Measurements from ENCODE around the gene QSOX1.

The QSOX1 gene

DNA sequence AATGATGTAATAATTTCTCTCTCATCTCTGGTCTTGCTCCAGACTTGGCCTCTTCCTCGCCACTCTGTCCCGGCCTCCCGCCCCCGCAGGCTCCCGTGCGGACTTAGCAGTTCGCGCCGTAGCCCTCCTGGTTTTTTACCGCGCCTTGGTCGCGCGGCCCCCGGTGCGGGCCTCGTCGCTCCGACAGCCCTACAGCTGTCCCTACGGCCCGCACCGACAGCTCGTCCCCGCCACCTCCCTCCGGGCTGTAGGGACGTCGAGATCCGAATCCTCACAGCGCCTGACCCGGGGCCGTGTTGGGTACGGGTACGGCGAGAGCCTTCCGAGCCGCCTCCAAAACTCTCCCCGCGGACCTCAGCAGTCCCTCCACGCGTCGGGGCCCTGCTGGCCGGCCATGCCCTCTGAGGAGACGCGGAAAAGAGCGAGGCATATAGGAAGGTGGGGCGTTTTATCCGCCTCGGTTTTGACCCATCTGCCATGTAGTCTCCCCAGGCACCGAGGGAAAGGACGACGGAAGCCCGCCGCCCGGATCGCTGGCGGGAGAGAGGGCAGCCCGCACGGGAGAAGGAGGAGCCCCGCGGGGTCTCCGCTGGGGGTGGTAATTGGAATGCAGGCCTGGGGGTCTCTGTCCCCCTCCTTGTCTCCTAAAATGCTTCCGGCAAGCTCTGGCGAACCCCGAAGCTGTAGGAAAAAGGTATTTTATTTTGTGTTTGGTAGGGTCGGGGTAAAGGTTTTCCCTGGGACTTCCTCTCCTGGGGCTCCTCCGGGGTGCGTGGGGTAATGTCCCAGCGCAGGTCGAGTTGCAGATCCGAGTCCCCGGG is 78.7 kb downstream of the QSOX1 start:
- H3K79me2 ChIP-seq (ENCODE audit: insufficient read depth, low read length): no peaks in the 10 kb centered on the region
- H3K27me3 ChIP-seq (ENCODE audit: low read length): no peaks in the 10 kb centered on the region
- no peak overlapping the region for H3K27ac ChIP-seq (ENCODE audit: low read depth, low read length)
- H3K9ac ChIP-seq (ENCODE audit: low read length): no peak overlapping the region
- TF ChIP-seq EZH2phosphoT487 (conservative IDR thresholded peaks at IDR 0.05; ENCODE audit: low read length) (no peak), CTCF (IDR thresholded peaks at IDR 0.05; ENCODE audit: insufficient read depth, low read length, poor library complexity, severe bottlenecking) (no peak)
- no peak overlapping the region for H3K4me2 ChIP-seq (ENCODE audit: low read depth, low read length, poor library complexity, severe bottlenecking)
- H4K20me1 ChIP-seq (ENCODE audit: low read depth, low read length): no peaks in the 10 kb centered on the region
- H3K4me3 ChIP-seq (ENCODE audit: insufficient read depth, low read length, poor library complexity, severe bottlenecking): no peak overlapping the region
- no peaks in the 10 kb centered on the region for H3K36me3 ChIP-seq (ENCODE audit: low read length)
- no peaks in the 10 kb centered on the region for H3K9me3 ChIP-seq (ENCODE audit: insufficient read depth, low read length)
- H2AFZ ChIP-seq (ENCODE audit: low read depth, low read length, severe bottlenecking): no peak overlapping the region
- H3F3A ChIP-seq (ENCODE audit: insufficient read depth): peaks cover 9% of the 10 kb centered on the region; the same call in 1 of the 2 replicates
- no peaks in the 10 kb centered on the region for H3K9me2 ChIP-seq (replicated peaks; ENCODE audit: insufficient read depth, low read length)

GRCh38 chr1:180234369-180235076 is 79.9 kb downstream of the QSOX1 start:
- Histone ChIP-seq H2AFZ (ENCODE audit: low read depth, low read length, severe bottlenecking) (no peak overlapping the region), H3K27me3 (ENCODE audit: low read length) (no peaks in the 10 kb centered on the region), H3K9me3 (ENCODE audit: insufficient read depth, low read length) (no peaks in the 10 kb centered on the region), H3K36me3 (ENCODE audit: low read length) (no peaks in the 10 kb centered on the region), H3K9ac (ENCODE audit: low read length) (no peak overlapping the region), H3F3A (ENCODE audit: insufficient read depth) (peaks cover 9% of the 10 kb centered on the region; the same call in 1 of the 2 replicates), H3K4me2 (ENCODE audit: low read depth, low read length, poor library complexity, severe bottlenecking) (no peak overlapping the region), H3K27ac (ENCODE audit: low read depth, low read length) (no peak overlapping the region), H4K20me1 (ENCODE audit: low read depth, low read length) (no peaks in the 10 kb centered on the region), H3K79me2 (ENCODE audit: insufficient read depth, low read length) (no peaks in the 10 kb centered on the region), H3K4me3 (ENCODE audit: insufficient read depth, low read length, poor library complexity, severe bottlenecking) (no peak overlapping the region), H3K9me2 (replicated peaks; ENCODE audit: insufficient read depth, low read length) (no peaks in the 10 kb centered on the region)
- TF ChIP-seq CTCF (IDR thresholded peaks at IDR 0.05; ENCODE audit: insufficient read depth, low read length, poor library complexity, severe bottlenecking): no peak
- no peak for TF ChIP-seq EZH2phosphoT487 (conservative IDR thresholded peaks at IDR 0.05; ENCODE audit: low read length)

GRCh38 chr1:180235077-180235501 is 80.4 kb downstream of the QSOX1 start:
- H3K4me2 ChIP-seq (ENCODE audit: low read depth, low read length, poor library complexity, severe bottlenecking): no peak overlapping the region
- peaks cover 9% of the 10 kb centered on the region; the same call in 1 of the 2 replicates for H3F3A ChIP-seq (ENCODE audit: insufficient read depth)
- H3K9ac ChIP-seq (ENCODE audit: low read length): no peak overlapping the region
- H3K79me2 ChIP-seq (ENCODE audit: insufficient read depth, low read length): no peaks in the 10 kb centered on the region
- H4K20me1 ChIP-seq (ENCODE audit: low read depth, low read length): no peaks in the 10 kb centered on the region
- H3K27ac ChIP-seq (ENCODE audit: low read depth, low read length): no peak overlapping the region
- no peak overlapping the region for H3K4me3 ChIP-seq (ENCODE audit: insufficient read depth, low read length, poor library complexity, severe bottlenecking)
- no peaks in the 10 kb centered on the region for H3K36me3 ChIP-seq (ENCODE audit: low read length)
- H3K27me3 ChIP-seq (ENCODE audit: low read length): no peaks in the 10 kb centered on the region
- H2AFZ ChIP-seq (ENCODE audit: low read depth, low read length, severe bottlenecking): no peak overlapping the region
- no peaks in the 10 kb centered on the region for H3K9me3 ChIP-seq (ENCODE audit: insufficient read depth, low read length)
- no peak for TF ChIP-seq EZH2phosphoT487 (conservative IDR thresholded peaks at IDR 0.05; ENCODE audit: low read length)
- TF ChIP-seq CTCF (IDR thresholded peaks at IDR 0.05; ENCODE audit: insufficient read depth, low read length, poor library complexity, severe bottlenecking): no peak
- H3K9me2 ChIP-seq (replicated peaks; ENCODE audit: insufficient read depth, low read length): no peaks in the 10 kb centered on the region

All from SU-DHL-6 (cell line).